IPS DF 6.9 (cell line): ENCODE data around the gene ILKAP.

Experiments used
- DNase-seq: peaks from one replicate; pipeline ENCODE4 v3.0.0-alpha.2; 2013; ENCODE audit warnings: low read depth, low spot score
- H3K27ac ChIP-seq: one replicate; pipeline ENCODE4 v1.5.1; 2013; ENCODE audit warnings: low read length, control low read depth
- H3K27me3 ChIP-seq: 2 replicates; pipeline ENCODE4 v1.6.1; 2013; ENCODE audit warnings: mild to moderate bottlenecking, low read length; ENCODE audit not compliant: control insufficient read depth, insufficient read depth
- H3K36me3 ChIP-seq: 2 replicates; pipeline ENCODE4 v1.6.1; 2013; ENCODE audit warnings: low read length; ENCODE audit not compliant: control insufficient read depth, insufficient read depth
- H3K4me1 ChIP-seq: 2 replicates; pipeline ENCODE4 v1.6.1; 2013; ENCODE audit warnings: low read length; ENCODE audit not compliant: control insufficient read depth, insufficient read depth
- H3K4me3 ChIP-seq: 2 replicates; pipeline ENCODE4 v1.5.1; 2013; ENCODE audit warnings: mild to moderate bottlenecking, low read length
- H3K9me3 ChIP-seq: 2 replicates; pipeline ENCODE4 v1.6.1; 2013; ENCODE audit warnings: low read length, inconsistent platforms; ENCODE audit not compliant: control insufficient read depth, insufficient read depth
- WGBS: extraction: QIAGEN DNeasy Blood & Tissue Kit; methylation state at CpG from one replicate; pipeline ENCODE4 v1.1.7; 2013; ENCODE audit warnings: mixed read lengths, missing lambda C conversion rate; ENCODE audit not compliant: insufficient read length, insufficient coverage; 5-methylcytosine and 5-hydroxymethylcytosine counted together

The ILKAP gene

GRCh38 chr2:238140721-238141540, 62.6 kb downstream of the ILKAP start:
- DNase-seq, result no peak
- peaks cover 2% of the 10 kb centered on the region; the same call in 1 of the 2 replicates for H3K4me1 ChIP-seq
- no peaks in the 10 kb centered on the region for H3K27me3 ChIP-seq
- H3K4me3 ChIP-seq, result no peak overlapping the region
- no peaks in the 10 kb centered on the region for H3K9me3 ChIP-seq
- no peak overlapping the region for H3K27ac ChIP-seq
- no peaks in the 10 kb centered on the region for H3K36me3 ChIP-seq
- WGBS, result no CpG with 5 or more reads among the region's 60 CpGs

- Histone ChIP-seq H3K4me1 (peaks cover 2% of the 10 kb centered on the region; the same call in 1 of the 2 replicates), H3K4me3 (no peak overlapping the region)
- WGBS, result no CpG with 5 or more reads among the region's 7 CpGs
Observed at GRCh38 chr2:238140040-238140439, 63.5 kb downstream of the ILKAP start.

GRCh38 chr2:238139196-238140039, 64.1 kb downstream of the ILKAP start:
- WGBS, result no CpG with 5 or more reads among the region's 56 CpGs
- Histone ChIP-seq H3K27me3 (no peaks in the 10 kb centered on the region), H3K4me3 (no peak overlapping the region), H3K36me3 (no peaks in the 10 kb centered on the region), H3K4me1 (peaks cover 2% of the 10 kb centered on the region; the same call in 1 of the 2 replicates), H3K9me3 (no peaks in the 10 kb centered on the region), H3K27ac (no peak overlapping the region)
- DNase-seq, result no peak

More at GRCh38 chr2:238140040-238140439, 63.5 kb downstream of the ILKAP start:
- Histone ChIP-seq H3K27ac (no peak overlapping the region), H3K9me3 (no peaks in the 10 kb centered on the region), H3K27me3 (no peaks in the 10 kb centered on the region), H3K36me3 (no peaks in the 10 kb centered on the region)
- DNase-seq, result no peak

GRCh38 chr2:238138331-238139195, 64.9 kb downstream of the ILKAP start, which contains the start of gene KLHL30:
Gene KLHL30 (plus strand): TSS chr2:238138668. CDS start chr2:238140755, 2,087 bp downstream.
- Histone ChIP-seq H3K36me3 (no peaks in the 10 kb centered on the region), H3K4me1 (peaks cover 2% of the 10 kb centered on the region; the same call in 1 of the 2 replicates), H3K9me3 (no peaks in the 10 kb centered on the region), H3K4me3 (no peak within 1 kb of the TSS), H3K27me3 (no peaks in the 10 kb centered on the region), H3K27ac (no peak within 1 kb of the TSS)
- no CpG with 5 or more reads among the region's 22 CpGs for WGBS
- no peak for DNase-seq

GRCh38 chr2:238137885-238138284, 65.6 kb downstream of the ILKAP start:
- peaks cover 2% of the 10 kb centered on the region; the same call in 1 of the 2 replicates for H3K4me1 ChIP-seq
- H3K27ac ChIP-seq, result no peak overlapping the region
- DNase-seq, result no peak
- H3K9me3 ChIP-seq, result no peaks in the 10 kb centered on the region
- H3K27me3 ChIP-seq, result no peaks in the 10 kb centered on the region
- no peak overlapping the region for H3K4me3 ChIP-seq
- H3K36me3 ChIP-seq, result no peaks in the 10 kb centered on the region
- no CpG with 5 or more reads among the region's 13 CpGs for WGBS

GRCh38 chr2:238136820-238137537, 66.5 kb downstream of the ILKAP start:
- H3K4me1 ChIP-seq, result no peaks in the 10 kb centered on the region

GRCh38 chr2:238135601-238136150, 67.8 kb downstream of the ILKAP start:
- Histone ChIP-seq H3K36me3 (no peaks in the 10 kb centered on the region), H3K27me3 (no peaks in the 10 kb centered on the region), H3K4me3 (no peak overlapping the region), H3K4me1 (no peaks in the 10 kb centered on the region), H3K27ac (no peak overlapping the region), H3K9me3 (no peaks in the 10 kb centered on the region)
- DNase-seq, result no peak
- no CpG with 5 or more reads among the region's 15 CpGs for WGBS

More at GRCh38 chr2:238136820-238137537, 66.5 kb downstream of the ILKAP start:
- Histone ChIP-seq H3K27ac (no peak overlapping the region), H3K9me3 (no peaks in the 10 kb centered on the region), H3K27me3 (no peaks in the 10 kb centered on the region), H3K4me3 (no peak overlapping the region), H3K36me3 (no peaks in the 10 kb centered on the region)
- no CpG with 5 or more reads among the region's 14 CpGs for WGBS
- DNase-seq, result no peak

GRCh38 chr2:238134393-238134785, 69.1 kb downstream of the ILKAP start:
- H3K27ac ChIP-seq, result no peak overlapping the region
- no peaks in the 10 kb centered on the region for H3K36me3 ChIP-seq
- WGBS, result no CpG with 5 or more reads among the region's 11 CpGs
- no peak for DNase-seq
- H3K9me3 ChIP-seq, result no peaks in the 10 kb centered on the region
- H3K4me1 ChIP-seq, result no peaks in the 10 kb centered on the region
- no peaks in the 10 kb centered on the region for H3K27me3 ChIP-seq
- H3K4me3 ChIP-seq, result no peak overlapping the region
